ENCODE results near the gene TTC28. TPM values are rescaled to one million over a fixed set of nuclear protein-coding genes. Genes with fewer than 3 reads are reported as not detected.

TTC28 gene
- total RNA-seq, 1 donor from 2014 or later: 65.4 TPM

GRCh38 chr22:28331695-28332094, 347.9 kb downstream of the TTC28 start:
- Mint-ChIP-seq H3K4me3 (no peak overlapping the region), H3K4me1 (peaks cover 4% of the 10 kb centered on the region), H3K27me3 (ENCODE audit: low read depth) (no peaks in the 10 kb centered on the region), H3K27ac (ENCODE audit: unreplicated experiment) (no peak overlapping the region), H3K36me3 (ENCODE audit: low read depth) (peaks cover 6% of the 10 kb centered on the region), H3K9me3 (peaks cover 3% of the 10 kb centered on the region)
- TF ChIP-seq CTCF (conservative IDR thresholded peaks at IDR 0.05): no peak
- DNase-seq (ENCODE audit: low read depth, low spot score): no peak

- Mint-ChIP-seq H3K27ac (ENCODE audit: unreplicated experiment) (no peak overlapping the region), H3K4me1 (peaks cover 4% of the 10 kb centered on the region), H3K36me3 (ENCODE audit: low read depth) (no peaks in the 10 kb centered on the region), H3K9me3 (no peaks in the 10 kb centered on the region), H3K27me3 (ENCODE audit: low read depth) (no peaks in the 10 kb centered on the region), H3K4me3 (no peak overlapping the region)
- no peak for DNase-seq (ENCODE audit: low read depth, low spot score)
- TF ChIP-seq CTCF (conservative IDR thresholded peaks at IDR 0.05): no peak
Observed at GRCh38 chr22:28329186-28330073, 350.2 kb downstream of the TTC28 start.

DNA sequence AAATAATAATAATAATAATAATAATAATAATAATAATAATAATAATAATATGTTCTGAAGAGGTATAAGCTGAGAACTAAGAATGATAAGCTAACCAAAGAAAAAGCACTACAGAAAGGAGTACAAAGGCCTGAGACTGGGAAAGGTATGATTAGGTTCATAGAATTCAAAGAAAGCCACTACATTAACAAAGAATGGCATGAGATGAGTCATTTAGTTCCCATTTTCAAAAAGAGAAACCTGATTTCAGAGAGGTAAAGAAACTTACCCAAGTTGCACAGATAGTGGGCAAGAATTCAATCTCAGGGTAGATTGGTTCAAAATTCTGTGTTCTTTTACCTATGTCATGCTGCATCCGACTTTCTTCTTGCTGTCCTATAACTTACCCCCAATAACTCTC, 350.9 kb downstream of the TTC28 start:
- Mint-ChIP-seq H3K4me3 (no peak overlapping the region), H3K27me3 (ENCODE audit: low read depth) (no peaks in the 10 kb centered on the region), H3K4me1 (peaks cover 4% of the 10 kb centered on the region), H3K27ac (ENCODE audit: unreplicated experiment) (no peak overlapping the region), H3K36me3 (ENCODE audit: low read depth) (no peaks in the 10 kb centered on the region), H3K9me3 (no peaks in the 10 kb centered on the region)
- no peak for DNase-seq (ENCODE audit: low read depth, low spot score)
- no peak for TF ChIP-seq CTCF (conservative IDR thresholded peaks at IDR 0.05)

GRCh38 chr22:28316014-28316413, 363.6 kb downstream of the TTC28 start:
- H3K27ac Mint-ChIP-seq (ENCODE audit: unreplicated experiment): no peak overlapping the region
- DNase-seq (ENCODE audit: low read depth, low spot score): no peak

DNA sequence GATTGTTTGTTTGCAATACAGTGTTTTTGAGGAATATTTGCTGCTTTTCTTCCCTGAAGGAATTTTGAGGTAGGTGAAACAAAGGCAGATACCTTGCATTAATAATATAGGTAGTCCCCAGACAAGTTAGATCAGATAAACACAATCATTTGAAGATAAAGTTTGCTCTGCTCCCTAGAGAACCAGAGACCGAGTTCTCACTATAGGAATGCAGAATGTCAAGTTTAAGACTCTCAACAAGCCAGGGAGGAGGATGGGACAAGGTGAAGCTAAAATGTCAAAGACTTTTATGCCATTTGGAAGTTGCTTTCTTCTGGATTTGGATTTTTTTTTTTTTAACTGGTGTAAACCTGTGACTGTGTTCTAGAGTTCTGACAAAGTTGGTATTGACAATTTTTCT, 364.7 kb downstream of the TTC28 start:
- Mint-ChIP-seq H3K9me3 (peaks cover 18% of the 10 kb centered on the region), H3K36me3 (ENCODE audit: low read depth) (peaks cover 23% of the 10 kb centered on the region), H3K4me1 (no peaks in the 10 kb centered on the region), H3K4me3 (no peak overlapping the region), H3K27me3 (ENCODE audit: low read depth) (no peaks in the 10 kb centered on the region), H3K27ac (ENCODE audit: unreplicated experiment) (no peak overlapping the region)
- no peak for TF ChIP-seq CTCF (conservative IDR thresholded peaks at IDR 0.05)
- DNase-seq (ENCODE audit: low read depth, low spot score): no peak

More at GRCh38 chr22:28316014-28316413, 363.6 kb downstream of the TTC28 start:
- H3K4me3 Mint-ChIP-seq: no peak overlapping the region
- TF ChIP-seq CTCF (conservative IDR thresholded peaks at IDR 0.05): no peak
- no peaks in the 10 kb centered on the region for H3K27me3 Mint-ChIP-seq (ENCODE audit: low read depth)
- no peaks in the 10 kb centered on the region for H3K4me1 Mint-ChIP-seq
- H3K36me3 Mint-ChIP-seq (ENCODE audit: low read depth): peaks cover 23% of the 10 kb centered on the region
- peaks cover 18% of the 10 kb centered on the region for H3K9me3 Mint-ChIP-seq
